Osteoblast (primary cell): Measurements from ENCODE around the gene NEFH. TPM values are rescaled to one million over a fixed set of nuclear protein-coding genes. Genes with fewer than 3 reads are reported as not detected.
A peak's percentile ranks its signal among the peaks of the same experiment; 100 is the strongest.

Source experiments
- DNase-seq: peaks from one replicate; pipeline ENCODE4 v3.0.0; 2011; ENCODE audit warnings: low spot score, mixed read lengths; ENCODE audit not compliant: insufficient read length; ENCODE audit errors: missing footprints
- H2AFZ ChIP-seq: 2 replicates; pipeline ENCODE4 v1.6.0; 2011; ENCODE audit warnings: mild to moderate bottlenecking, low read length
- H3K27ac ChIP-seq: 2 replicates; pipeline ENCODE4 v1.5.1; 2011; ENCODE audit warnings: mild to moderate bottlenecking, low read depth, low read length, moderate library complexity
- H3K27me3 ChIP-seq: 2 replicates; pipeline ENCODE4 v1.6.0; 2012; ENCODE audit warnings: mild to moderate bottlenecking, control low read depth, inconsistent platforms, low read length, moderate library complexity; ENCODE audit not compliant: insufficient read depth
- H3K36me3 ChIP-seq: 2 replicates; pipeline ENCODE4 v1.5.1; 2011; ENCODE audit warnings: mild to moderate bottlenecking, low read length, control low read depth, moderate library complexity; ENCODE audit not compliant: insufficient read depth
- H3K4me1 ChIP-seq: 2 replicates; pipeline ENCODE4 v1.5.1; 2011; ENCODE audit warnings: mild to moderate bottlenecking, low read length, control low read depth, moderate library complexity; ENCODE audit not compliant: insufficient read depth
- H3K4me2 ChIP-seq: 2 replicates; pipeline ENCODE4 v1.6.0; 2011; ENCODE audit warnings: mild to moderate bottlenecking, low read length; ENCODE audit not compliant: insufficient read depth
- H3K4me3 ChIP-seq: fragments of 200-600 bp; sonication (generic); 3 replicates; pipeline ENCODE4 v1.5.1; 2012; ENCODE audit warnings: mild to moderate bottlenecking, low read length, inconsistent platforms; ENCODE audit not compliant: insufficient read depth
- H3K79me2 ChIP-seq: 2 replicates; pipeline ENCODE4 v1.6.0; 2012; ENCODE audit warnings: mild to moderate bottlenecking, low read length, control low read depth, inconsistent platforms; ENCODE audit not compliant: insufficient read depth
- H3K9me3 ChIP-seq: 2 replicates; pipeline ENCODE4 v1.5.1; 2011; ENCODE audit warnings: low read depth, low read length, control low read depth
- H4K20me1 ChIP-seq: 2 replicates; pipeline ENCODE4 v1.6.0; 2012; ENCODE audit warnings: mild to moderate bottlenecking, low read length, control low read depth; ENCODE audit not compliant: insufficient read depth
- total RNA-seq: library from RNA; depleted of rRNA; stranded (reverse); fragments of >200 nt; gene quantifications from 2 replicates; pipeline ENCODE4 v1.2.3, GENCODE V29; 2012
- TF ChIP-seq, protein P1 (sequence below): IDR thresholded peaks from 2 replicates; pipeline ENCODE4 v1.5.1; 2011; ENCODE audit warnings: mild to moderate bottlenecking, low read depth, low read length, moderate library complexity; ENCODE audit errors: extremely low read depth

NEFH gene
- total RNA-seq, 1 donor = 0.36 TPM

DNA sequence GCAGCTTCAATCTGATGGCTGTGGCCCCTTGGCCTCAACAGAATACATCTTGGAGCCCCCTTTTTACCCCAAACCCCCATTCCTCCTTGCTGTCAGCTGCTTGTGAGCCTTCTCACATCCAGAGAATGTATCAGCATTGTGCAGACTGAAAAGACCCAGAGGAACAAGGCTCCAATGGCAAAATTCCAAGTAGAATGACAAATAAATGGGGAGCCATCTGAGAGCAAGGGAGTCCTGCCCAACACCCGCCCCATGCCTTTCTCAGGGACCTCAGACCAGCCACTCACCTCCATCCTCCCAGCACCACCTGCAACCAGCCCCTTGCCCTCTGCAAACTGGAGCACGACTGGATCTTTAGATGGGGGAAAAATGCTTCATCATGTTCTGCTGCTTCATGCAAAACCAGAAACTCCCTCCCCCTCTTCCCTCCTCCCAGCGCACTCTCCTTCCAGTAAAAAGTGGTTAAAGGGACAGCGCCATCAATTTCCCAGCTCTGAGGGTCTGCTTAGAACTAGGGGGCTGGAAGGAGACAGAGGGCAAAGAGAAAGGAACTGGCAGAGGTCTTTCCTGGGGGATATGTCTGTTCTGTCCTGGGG, 2.2 kb upstream of the NEFH start:
- TF ChIP-seq, protein P1, sequence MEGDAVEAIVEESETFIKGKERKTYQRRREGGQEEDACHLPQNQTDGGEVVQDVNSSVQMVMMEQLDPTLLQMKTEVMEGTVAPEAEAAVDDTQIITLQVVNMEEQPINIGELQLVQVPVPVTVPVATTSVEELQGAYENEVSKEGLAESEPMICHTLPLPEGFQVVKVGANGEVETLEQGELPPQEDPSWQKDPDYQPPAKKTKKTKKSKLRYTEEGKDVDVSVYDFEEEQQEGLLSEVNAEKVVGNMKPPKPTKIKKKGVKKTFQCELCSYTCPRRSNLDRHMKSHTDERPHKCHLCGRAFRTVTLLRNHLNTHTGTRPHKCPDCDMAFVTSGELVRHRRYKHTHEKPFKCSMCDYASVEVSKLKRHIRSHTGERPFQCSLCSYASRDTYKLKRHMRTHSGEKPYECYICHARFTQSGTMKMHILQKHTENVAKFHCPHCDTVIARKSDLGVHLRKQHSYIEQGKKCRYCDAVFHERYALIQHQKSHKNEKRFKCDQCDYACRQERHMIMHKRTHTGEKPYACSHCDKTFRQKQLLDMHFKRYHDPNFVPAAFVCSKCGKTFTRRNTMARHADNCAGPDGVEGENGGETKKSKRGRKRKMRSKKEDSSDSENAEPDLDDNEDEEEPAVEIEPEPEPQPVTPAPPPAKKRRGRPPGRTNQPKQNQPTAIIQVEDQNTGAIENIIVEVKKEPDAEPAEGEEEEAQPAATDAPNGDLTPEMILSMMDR = no peak
- H3K9me3 ChIP-seq = no peaks in the 10 kb centered on the region
- no peak for DNase-seq

DNA sequence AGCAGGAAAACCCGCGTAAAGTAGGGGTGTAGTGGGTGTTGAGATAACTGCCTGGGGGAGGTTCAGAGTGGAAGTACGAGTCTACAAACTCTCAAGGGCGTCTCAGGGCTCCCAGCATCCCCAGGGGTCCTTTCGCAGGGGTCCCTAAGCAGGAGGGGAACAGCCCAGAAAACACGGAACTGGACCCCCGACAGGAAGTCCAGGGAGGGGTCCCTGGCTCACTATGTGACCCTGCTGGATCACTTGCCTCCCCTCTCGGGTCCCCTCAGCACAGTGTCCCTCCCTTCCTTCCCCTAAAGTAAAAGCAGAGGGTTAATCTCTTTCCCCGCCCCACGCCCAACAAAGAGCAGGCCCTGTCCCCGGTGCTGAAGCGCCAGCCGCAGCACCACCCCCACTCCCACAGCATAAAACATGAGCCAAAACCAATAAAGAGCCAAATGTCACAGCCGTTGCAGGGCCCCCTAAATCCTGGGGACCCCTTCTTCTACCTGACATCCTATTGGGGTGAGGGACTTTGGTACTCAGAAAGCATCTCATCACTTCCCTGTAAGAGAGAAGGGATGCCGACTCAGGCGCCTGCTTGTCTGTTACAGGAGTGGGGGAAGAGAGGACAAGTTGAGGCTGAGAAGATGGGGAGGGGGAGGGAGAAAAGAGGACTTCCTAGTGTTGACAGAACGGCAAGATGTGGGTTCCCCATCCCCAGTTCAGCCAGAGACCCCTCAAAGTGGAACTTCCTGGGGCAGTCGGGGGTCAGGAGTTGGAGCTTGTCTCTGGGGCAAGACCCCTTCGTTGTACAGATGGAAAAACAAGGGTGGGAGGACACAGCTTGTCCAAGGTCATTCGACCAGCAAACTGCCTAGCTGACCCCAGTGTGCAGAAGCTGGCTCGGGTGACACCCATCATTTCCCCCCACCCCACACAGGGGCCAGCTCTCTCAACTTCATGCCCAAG, 1.4 kb upstream of the NEFH start:
- TF ChIP-seq, protein P1 = no peak
- Histone ChIP-seq H4K20me1 (no peaks in the 10 kb centered on the region), H3K27ac (no peak overlapping the region), H3K4me3 (no peak overlapping the region), H3K9me3 (no peaks in the 10 kb centered on the region), H3K27me3 (peaks cover 62% of the 10 kb centered on the region), H2AFZ (no peak overlapping the region), H3K36me3 (no peaks in the 10 kb centered on the region), H3K4me2 (no peak overlapping the region), H3K79me2 (no peaks in the 10 kb centered on the region), H3K4me1 (no peaks in the 10 kb centered on the region)
- DNase-seq = peak; percentile 93

More for the DNA sequence above, 2.2 kb upstream of the NEFH start:
- no peak overlapping the region for H3K4me3 ChIP-seq
- no peaks in the 10 kb centered on the region for H3K36me3 ChIP-seq
- H3K79me2 ChIP-seq = no peaks in the 10 kb centered on the region
- no peak overlapping the region for H2AFZ ChIP-seq
- no peak overlapping the region for H3K27ac ChIP-seq
- H4K20me1 ChIP-seq = no peaks in the 10 kb centered on the region
- H3K27me3 ChIP-seq = peaks cover 62% of the 10 kb centered on the region
- H3K4me2 ChIP-seq = no peak overlapping the region
- no peaks in the 10 kb centered on the region for H3K4me1 ChIP-seq

DNA sequence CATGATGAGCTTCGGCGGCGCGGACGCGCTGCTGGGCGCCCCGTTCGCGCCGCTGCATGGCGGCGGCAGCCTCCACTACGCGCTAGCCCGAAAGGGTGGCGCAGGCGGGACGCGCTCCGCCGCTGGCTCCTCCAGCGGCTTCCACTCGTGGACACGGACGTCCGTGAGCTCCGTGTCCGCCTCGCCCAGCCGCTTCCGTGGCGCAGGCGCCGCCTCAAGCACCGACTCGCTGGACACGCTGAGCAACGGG, 169 bp downstream of the NEFH start:
- H3K4me2 ChIP-seq = no peak overlapping the region
- no peaks in the 10 kb centered on the region for H4K20me1 ChIP-seq
- H3K27ac ChIP-seq = no peak overlapping the region
- TF ChIP-seq, protein P1 = no peak
- H3K36me3 ChIP-seq = no peaks in the 10 kb centered on the region
- H3K79me2 ChIP-seq = no peaks in the 10 kb centered on the region
- no peaks in the 10 kb centered on the region for H3K9me3 ChIP-seq
- no peaks in the 10 kb centered on the region for H3K4me1 ChIP-seq
- H2AFZ ChIP-seq = no peak overlapping the region
- peaks cover 62% of the 10 kb centered on the region for H3K27me3 ChIP-seq
- no peak for DNase-seq
- no peak overlapping the region for H3K4me3 ChIP-seq

DNA sequence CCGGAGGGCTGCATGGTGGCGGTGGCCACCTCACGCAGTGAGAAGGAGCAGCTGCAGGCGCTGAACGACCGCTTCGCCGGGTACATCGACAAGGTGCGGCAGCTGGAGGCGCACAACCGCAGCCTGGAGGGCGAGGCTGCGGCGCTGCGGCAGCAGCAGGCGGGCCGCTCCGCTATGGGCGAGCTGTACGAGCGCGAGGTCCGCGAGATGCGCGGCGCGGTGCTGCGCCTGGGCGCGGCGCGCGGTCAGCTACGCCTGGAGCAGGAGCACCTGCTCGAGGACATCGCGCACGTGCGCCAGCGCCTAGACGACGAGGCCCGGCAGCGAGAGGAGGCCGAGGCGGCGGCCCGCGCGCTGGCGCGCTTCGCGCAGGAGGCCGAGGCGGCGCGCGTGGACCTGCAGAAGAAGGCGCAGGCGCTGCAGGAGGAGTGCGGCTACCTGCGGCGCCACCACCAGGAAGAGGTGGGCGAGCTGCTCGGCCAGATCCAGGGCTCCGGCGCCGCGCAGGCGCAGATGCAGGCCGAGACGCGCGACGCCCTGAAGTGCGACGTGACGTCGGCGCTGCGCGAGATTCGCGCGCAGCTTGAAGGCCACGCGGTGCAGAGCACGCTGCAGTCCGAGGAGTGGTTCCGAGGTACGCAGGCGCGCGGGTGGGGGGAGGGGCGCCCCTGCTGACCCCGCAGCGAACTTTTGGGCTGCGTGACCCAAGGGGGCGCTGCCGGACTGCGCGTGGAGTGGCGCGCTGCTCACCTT, 670 bp downstream of the NEFH start:
- DNase-seq = peak; percentile 92
- Histone ChIP-seq H3K4me3 (peak overlapping the region; percentile 28), H3K4me2 (no peak overlapping the region), H2AFZ (no peak overlapping the region), H3K36me3 (no peaks in the 10 kb centered on the region), H3K27ac (no peak overlapping the region), H3K4me1 (no peaks in the 10 kb centered on the region), H3K9me3 (no peaks in the 10 kb centered on the region), H3K79me2 (no peaks in the 10 kb centered on the region), H3K27me3 (peaks cover 60% of the 10 kb centered on the region), H4K20me1 (no peaks in the 10 kb centered on the region)
- TF ChIP-seq, protein P1 = no peak
